NCI-H446 (cell line): ENCODE data around the gene ZNF23.
"Not testable (repeated sequence)": the region's sequence is repeated elsewhere in the genome, so short reads cannot be mapped to it uniquely, and the experiment has no call there.

Experiments used
- DNase-seq, 2 experiments: peaks; one replicate each; lab custom pipeline; 2025; lab: John Stamatoyannopoulos, UW

Gene ZNF23

GRCh38 chr16:71461686-71462648 lies at the start of gene ZNF23:
ZNF23 (minus strand) TSS chr16:71462247; CDS start chr16:71456796, 5,451 bp downstream.
- peak; percentile 8 to 62 for DNase-seq

- no peak for DNase-seq
Measured at GRCh38 chr16:71507061-71507460, 45.0 kb upstream of the ZNF23 start.

- no peak for DNase-seq
Measured at GRCh38 chr16:71504901-71505300, 42.9 kb upstream of the ZNF23 start.

GRCh38 chr16:71504051-71504450 lies 42.0 kb upstream of the ZNF23 start:
- not testable (repeated sequence) for DNase-seq

GRCh38 chr16:71501547-71501946 lies 39.5 kb upstream of the ZNF23 start:
- DNase-seq, result no peak

GRCh38 chr16:71500964-71501363 lies 38.9 kb upstream of the ZNF23 start:
- DNase-seq, result no peak

- DNase-seq, result peak; percentile 3 to 30
Measured at GRCh38 chr16:71499775-71500364, 37.8 kb upstream of the ZNF23 start.

- no peak for DNase-seq
Measured at GRCh38 chr16:71498031-71498430, 36.0 kb upstream of the ZNF23 start.

GRCh38 chr16:71493213-71493612 lies 31.2 kb upstream of the ZNF23 start:
- DNase-seq, result no peak

GRCh38 chr16:71492786-71493185 lies 30.7 kb upstream of the ZNF23 start:
- DNase-seq, result no peak

- DNase-seq, result no peak
Measured at GRCh38 chr16:71491054-71491453, 29.0 kb upstream of the ZNF23 start.

- DNase-seq, result no peak
Measured at GRCh38 chr16:71490361-71490760, 28.3 kb upstream of the ZNF23 start.

- DNase-seq, result no peak
Measured at GRCh38 chr16:71489122-71489521, 27.1 kb upstream of the ZNF23 start, which contains the start of gene ZNF19. ZNF19 (minus strand) TSS chr16:71489324; CDS start chr16:71482114, 7,210 bp downstream.

- DNase-seq, result peak; percentile 32 to 77
Measured at GRCh38 chr16:71484006-71484893, 22.2 kb upstream of the ZNF23 start.

GRCh38 chr16:71482569-71482968 lies 20.5 kb upstream of the ZNF23 start:
- no peak for DNase-seq

- DNase-seq, result no peak
Measured at GRCh38 chr16:71480956-71481355, 18.9 kb upstream of the ZNF23 start.

GRCh38 chr16:71479420-71479819 lies 17.4 kb upstream of the ZNF23 start:
- peak in 1 of 2 experiments; percentile 5 for DNase-seq

- DNase-seq, result no peak
Measured at GRCh38 chr16:71476457-71477124, 14.5 kb upstream of the ZNF23 start.

GRCh38 chr16:71474864-71475263 lies 12.8 kb upstream of the ZNF23 start:
- no peak for DNase-seq

GRCh38 chr16:71473891-71474290 lies 11.8 kb upstream of the ZNF23 start:
- DNase-seq, result no peak

- no peak for DNase-seq
Measured at GRCh38 chr16:71472931-71473330, 10.9 kb upstream of the ZNF23 start.

GRCh38 chr16:71472051-71472450 lies 10.0 kb upstream of the ZNF23 start:
- no peak for DNase-seq
